GM18858 (cell line): Measurements from ENCODE around the gene XYLT2.
A peak's percentile ranks its signal among the peaks of the same experiment; 100 is the strongest.
"Not testable (repeated sequence)": the region's sequence is repeated elsewhere in the genome, so short reads cannot be mapped to it uniquely, and the experiment has no call there.

ENCODE experiments used
- ATAC-seq: cut with Tn5 transposase; IDR thresholded peaks from one replicate; pipeline ENCODE4 v1.9.1; 2021; ENCODE audit not compliant: unreplicated experiment

XYLT2 gene

DNA sequence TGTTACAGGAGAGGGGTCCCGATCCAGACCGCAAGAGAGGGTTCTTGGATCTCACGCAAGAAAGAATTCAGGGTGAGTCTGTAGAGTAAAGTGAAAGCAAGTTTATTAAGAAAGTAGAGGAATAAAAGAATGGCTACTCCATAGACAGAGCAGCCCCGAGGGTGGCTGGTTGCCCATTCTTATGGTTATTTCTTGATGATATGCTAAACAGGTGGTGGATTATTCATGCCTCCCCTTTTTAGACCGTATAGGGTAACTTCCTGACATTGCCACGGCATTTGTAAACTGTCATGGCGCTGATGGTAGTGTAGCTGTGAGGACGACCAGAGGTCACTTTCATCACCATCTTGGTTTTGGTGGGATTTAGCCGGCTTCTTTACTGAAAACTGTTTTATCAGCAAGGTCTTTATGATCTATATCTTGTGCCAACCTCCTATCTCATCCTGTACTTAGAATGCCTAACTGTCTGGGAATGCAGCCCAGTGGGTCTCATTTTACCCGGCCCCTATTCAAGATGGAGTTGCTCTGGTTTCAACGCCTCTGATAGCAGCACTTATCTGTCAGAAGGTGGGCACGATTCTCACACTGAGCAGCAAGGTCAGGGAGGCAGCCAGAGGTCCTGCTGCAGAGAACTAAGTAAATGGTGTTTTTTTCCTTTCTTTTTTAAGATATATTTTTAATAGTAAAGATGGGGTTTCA, 26.5 kb upstream of the XYLT2 start:
- ATAC-seq: no peak

DNA sequence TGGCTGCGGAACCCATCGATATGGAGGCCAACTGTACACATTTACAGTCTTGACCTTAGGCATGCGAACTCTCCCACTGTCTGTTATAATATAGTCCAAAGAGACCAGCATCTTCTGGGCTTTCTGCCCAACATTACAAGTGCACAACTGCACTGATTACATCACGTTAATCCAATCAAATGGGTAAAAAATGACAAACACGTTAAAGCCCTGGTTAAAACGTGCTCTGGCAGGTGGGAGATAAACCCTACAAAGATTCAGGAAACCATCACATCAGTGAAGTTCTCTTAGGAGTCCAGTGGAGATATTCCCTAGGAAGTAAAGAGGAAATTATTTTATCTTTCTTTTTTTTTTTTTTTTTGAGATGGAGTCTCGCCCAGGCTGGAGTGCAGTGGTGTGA, 23.7 kb upstream of the XYLT2 start:
- ATAC-seq: no peak

DNA sequence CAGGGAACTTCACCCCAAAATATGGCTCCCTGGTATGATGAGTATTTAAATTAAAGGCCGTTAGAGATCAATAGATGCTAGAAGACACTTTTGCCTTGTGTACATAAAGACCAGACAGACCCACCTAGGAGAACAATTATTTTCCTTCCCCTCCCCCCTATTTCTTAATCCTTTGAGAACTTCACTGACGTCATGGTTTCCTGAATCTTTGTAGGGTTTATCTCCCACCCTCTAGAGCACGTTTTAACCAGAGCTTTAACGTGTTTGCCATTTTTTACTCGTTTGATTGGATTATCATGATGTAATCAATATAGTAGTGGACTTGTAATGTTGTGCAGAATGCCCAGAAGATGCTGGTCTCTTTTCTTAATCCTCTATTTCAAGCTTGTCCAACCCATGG, 22.9 kb upstream of the XYLT2 start:
- ATAC-seq: no peak

DNA sequence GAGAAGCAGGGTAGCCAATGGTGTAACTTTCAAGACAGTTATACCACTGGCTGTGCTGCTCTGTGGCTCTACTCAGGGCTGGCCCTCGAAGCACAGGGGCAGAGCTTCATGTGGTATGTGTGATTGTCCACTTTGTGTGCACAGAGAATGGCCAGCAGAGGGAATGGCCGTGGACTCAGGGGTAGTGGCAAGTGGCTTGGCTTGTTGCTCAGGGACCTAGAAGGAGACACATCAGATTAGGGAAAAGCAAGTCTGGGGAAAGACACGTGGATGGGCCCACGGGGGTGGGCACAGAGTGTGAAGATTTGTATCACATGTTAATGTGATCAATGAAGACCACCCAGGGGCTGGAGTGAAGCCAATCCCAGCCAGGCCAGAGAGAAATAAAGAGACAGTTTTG, 20.0 kb upstream of the XYLT2 start:
- no peak for ATAC-seq

DNA sequence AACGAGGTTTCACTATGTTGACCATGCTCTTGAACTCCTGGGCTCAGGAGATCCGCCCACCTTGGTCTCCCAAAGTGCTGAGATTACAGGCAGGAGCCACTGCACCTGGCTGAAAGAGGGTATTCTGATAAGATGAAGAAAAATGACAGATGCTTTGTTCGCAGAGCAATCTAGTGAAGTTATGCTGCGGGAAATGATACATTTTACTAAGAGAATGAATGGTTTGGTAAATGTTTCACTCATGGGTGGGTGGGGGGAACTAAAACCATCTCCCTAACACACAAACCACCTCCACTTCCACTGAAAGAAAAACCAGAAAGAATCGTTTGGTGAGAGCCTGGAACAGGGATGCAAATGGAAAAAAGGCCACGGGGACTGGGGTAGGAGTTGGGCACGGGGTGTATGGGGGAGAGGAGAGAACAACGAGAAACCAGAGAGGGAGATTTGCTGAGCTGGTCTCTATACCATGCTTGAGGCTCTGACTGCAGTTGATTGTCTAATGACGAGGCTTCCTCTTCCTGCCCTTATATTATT, 19.0 kb upstream of the XYLT2 start:
- no peak for ATAC-seq

DNA sequence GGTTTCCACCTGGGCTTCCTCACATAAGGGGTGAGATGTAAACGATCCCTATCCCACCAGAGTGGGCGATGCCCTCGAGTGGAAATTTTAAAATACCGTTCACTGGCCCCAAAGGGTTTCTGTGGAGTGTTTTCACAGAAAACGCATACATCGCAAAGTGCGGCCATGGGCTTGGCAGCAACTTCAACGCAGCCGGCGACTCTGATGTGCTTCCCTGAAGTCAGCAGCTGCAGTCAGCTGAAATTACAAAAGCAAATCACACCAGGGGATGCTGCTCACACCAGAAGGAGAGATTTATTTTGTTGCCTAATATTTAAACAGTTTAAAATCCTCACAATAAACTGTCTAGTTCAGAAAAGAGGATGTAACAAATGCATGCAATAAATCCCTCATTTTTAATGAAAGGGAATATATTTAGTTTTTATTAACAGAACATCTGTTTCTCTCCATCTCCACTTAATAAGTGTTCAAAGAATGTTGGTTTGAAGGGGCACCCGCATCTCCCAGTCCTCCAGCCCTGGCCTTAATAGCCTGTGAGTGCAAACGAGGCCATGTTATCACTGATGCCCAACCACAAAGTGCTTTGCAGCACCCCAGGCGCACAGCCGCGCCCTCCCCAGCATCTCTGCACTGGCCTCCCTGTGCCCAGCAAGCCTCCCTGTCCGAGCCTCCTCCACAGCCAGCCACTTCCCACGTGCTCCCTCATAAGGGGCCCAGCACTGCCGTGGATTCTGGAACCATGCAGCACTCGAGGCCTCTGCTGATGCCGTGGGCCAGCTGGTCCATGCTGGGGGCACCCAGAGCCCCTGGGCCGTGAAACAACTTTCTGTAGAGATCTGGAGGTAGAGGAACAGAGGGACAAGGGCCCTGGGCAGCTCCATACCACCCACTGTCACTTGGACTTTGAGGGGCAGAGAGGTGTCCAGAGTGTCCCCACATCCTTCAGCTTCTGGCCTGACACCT, 17.3 kb upstream of the XYLT2 start:
- ATAC-seq: no peak

DNA sequence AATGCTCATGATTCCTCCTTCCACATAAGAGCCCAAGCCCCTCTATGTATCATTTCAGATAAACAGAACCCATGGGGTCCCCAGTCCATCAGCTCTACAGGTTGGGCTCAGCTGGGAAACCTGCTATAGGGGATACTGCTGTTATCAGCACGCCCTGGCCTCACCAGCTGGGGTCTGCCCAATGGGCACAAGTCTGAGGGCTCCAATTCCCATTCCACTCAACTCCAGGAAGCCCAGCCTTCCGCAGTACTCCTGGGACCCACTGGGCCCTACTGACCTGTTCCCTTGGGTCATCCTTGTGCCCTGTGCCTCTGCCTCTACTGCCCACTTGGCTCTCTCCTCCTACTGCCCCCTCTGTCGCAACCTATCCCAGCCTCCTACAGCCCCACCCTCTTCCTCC, 16.2 kb upstream of the XYLT2 start:
- no peak for ATAC-seq

DNA sequence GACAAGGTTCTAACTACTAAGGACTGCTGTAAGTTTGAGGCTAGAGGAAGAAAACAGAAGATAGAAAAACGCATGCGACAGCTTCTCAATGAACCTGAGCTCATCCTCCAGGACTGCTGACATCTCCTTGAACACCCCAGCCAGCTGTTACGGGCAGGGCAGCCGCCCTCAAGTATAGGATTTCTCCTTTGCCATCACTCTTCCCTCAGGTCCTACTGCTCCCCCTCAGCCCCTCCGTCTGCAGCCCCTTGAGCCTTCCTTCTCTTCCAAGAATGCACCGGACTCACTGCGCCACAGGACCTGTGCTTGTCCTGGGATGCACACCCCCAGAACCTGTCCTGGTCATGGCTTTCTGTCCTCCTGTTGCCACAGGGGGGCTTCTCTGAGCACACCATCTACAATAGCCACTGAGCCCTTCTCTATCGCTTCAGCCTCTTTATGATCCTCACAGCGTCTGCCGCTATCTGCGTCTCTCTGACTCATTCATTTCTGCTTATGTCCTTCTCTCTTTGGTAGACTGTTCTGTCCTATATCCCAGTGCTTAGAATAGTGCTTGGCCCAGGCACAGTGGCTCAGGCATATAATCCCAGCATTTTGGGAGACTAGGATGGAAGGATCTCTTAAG, 15.7 kb upstream of the XYLT2 start:
- no peak for ATAC-seq

DNA sequence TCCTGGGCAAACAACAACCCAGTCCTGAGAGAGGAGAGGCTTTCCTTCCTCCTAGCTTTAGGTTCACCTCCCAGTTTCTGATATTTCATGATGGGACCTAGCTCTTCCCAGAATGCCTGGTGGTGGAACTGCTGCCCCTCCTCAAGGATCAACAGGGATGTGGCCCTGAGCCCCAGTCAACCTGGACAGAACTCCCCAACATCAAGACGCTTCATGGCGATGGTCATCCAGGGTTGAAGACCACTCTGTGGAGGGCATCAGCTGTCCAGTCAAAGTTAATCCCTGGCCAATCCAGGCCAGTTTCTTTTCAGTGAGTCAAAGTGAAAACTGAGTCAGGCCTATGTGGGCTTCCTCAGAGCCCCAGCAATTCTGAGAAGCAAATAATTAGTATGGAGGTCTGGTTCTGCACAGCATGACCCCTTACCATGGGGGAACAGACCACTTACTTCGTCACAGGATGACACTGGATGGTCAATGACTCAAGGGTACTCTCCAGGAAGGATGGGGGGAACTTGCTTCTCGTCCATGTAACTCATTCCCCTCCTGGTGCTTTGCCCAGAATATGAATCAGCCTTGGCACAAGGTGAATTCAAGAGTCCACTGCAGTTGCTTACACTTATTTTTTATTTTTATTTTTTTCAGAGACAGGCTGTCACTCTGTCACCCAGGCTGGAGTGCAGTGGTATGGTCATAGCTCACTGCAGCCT, 14.7 kb upstream of the XYLT2 start:
- no peak for ATAC-seq

DNA sequence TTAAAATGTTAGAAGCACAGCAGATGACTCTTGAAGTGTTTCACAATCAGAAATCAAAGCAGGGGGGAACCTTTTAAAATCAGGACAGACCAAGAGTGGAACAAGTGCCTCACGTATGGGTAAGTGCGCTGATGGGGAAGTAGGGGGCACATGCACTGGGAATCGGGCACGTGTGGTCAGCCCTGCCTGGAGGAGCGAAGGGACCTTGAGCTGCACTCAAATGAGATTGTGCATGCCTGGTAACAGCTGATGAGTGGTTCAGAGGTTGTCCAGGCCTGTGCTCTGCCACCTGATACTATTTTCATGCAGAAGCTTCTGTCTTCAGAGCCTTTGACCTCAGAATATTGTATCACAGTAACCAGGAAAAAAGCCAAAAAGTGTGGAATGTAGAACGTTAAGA, 13.7 kb upstream of the XYLT2 start:
- ATAC-seq: no peak

DNA sequence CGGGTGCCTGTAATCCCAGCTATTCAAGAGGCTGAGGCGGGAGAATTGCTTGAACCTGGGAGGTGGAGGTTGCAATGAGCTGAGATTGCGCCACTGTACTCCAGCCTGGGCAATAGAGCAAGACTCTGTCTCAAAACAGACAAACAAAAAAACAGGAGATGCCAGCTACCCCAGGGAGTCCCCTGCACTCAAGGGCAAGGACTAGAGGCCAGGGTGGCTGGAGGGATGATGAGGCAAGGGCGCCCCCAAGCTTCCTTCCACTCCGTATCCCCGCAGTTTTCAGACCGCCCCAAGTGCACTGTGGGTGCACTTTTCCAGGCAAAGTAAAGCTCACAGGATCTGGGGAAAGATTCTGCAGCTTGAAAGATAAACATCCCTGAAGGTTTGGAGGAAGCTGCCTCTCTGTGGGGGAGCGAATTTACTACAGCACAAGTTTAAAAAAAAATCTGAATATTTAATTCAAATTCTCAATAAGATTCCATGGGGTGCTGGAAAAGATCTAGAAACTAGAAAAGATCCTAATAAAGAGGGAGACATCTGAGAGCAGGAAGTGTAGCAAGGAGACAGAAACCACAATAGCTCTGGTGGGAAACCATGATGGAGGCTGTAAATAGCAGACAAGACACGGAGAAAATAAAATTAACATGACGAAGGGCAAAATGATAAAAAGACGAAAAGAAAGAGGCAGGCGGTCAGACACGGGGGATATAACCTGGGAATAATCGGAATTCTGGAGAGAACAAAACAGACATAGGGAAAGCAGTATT, 12.5 kb upstream of the XYLT2 start:
- ATAC-seq: not testable (repeated sequence)

DNA sequence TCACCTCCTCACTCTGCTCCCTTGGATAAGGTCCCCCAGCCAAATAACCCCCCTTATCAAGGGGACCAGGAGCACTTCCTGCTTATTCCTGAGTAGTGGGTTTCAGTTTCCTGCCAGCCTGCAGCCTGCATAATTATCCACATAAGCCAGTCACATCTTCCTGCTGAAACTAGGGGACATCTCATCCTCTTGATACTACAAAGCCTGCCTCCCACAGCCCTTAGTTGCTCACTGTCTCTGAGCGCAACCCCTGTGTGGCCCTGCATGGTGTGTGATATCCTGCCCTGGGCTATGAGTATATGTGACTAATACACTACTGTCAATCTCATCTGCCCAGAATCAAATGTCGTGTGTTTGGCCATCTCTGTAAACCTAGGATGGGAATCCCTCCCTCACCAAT, 8.0 kb upstream of the XYLT2 start:
- ATAC-seq: no peak

DNA sequence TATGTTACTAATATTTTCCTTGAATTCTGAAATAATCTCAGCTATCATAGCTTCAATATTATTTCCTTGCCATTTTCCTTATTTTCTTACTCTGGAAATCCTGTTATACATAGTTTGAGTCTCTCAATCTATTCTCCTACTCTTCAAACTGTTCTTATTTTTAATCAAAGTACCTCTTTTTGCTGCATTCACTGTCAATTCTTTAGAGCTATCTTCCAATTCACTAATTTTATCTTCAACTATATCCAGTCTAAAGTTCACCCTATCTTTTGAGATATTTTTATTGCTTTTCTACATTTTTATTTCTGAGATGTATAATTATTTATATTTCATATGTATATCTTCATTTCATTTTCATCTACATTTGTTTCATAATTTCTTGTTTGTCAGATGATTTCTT, 7.3 kb upstream of the XYLT2 start:
- ATAC-seq: no peak

DNA sequence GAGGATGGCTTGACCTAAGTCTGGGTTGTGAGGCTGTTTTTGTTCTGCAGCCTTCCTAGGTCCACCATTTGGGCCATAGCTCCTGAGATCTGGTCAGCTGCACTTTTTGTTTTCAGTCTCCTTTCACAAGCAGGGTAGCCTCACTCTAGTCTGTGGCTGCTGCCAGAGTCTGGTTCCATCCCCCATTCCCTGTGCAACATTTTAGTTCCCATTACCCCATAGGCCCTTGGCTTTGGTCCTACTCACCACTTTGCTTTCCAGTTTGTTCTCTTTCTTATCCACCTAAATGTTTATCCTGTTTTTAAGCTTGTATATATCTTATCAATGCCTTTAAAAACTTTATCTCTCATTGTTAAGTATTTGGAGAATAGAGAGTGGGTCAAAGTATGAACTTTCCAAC, 6.5 kb upstream of the XYLT2 start:
- ATAC-seq: no peak

DNA sequence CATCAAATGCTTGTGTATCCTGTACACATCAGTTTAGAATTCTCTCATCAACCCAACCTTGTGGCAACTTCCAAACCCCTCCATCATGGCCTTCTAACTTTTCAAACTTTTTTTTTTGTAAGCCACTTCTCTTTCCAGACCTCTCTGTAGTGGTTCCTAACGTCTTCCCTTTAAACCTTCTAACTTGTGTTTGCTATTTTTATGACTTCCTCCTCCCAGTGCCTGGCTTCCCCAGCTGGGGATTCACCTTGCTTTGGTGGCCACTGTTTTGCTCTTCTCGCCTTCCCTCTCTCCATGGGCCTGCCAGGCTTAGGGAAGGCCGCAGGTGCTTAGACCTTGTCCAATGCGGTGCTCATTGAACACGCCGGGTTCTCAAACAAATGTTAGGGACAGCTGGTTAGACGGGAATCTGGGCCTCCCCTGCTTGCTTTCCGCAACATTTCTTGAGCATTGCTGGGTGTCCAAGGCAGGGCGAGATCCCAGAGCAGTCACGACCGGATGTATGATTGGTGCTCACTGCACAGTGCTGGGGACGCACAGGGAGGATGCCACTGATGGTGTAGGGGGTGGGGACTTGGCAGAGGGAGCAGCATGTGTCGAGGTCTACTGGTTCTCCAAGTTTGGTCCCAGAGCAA, 1.1 kb upstream of the XYLT2 start:
- no peak for ATAC-seq

DNA sequence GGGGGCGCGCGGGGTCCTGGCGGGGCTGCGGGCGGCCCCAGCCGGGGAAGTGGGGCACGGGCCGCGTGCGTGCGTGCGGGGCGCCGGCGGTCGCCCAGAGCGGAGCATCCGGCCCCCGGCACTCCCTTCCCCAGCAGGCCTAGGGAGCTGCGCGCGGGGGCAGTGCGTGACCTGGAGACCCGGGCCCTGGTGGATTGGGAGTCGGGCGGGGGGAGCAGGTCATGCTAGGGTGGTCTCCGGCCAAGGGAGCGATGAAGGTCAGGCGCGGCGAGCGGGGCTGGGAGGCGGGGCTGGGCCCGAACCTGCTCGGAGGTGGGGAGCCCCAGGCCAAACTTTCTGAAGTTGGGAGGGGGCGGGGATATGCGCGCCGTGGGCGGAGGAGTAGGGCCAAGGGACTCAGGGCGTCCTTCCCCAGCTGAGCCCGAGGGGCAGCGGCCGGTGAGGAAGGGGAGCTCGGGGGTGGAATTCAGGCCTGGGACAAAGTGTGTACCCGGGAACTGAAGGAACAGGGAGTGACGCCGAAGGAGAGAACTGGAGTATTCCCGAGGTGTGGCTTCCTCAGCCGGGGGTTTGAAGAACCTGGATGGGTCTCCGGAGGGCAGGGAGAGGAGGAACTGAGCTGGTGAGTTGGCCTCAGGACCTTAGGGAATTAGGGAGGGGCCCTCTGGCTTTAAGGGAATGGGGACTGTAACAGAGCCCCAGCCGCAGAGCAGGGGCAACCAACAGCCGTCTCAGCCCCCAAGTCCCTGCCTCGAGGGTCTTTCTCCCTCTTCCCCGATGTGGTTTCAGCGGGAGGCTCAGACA, 589 bp downstream of the XYLT2 start:
- ATAC-seq: peak; percentile 30

DNA sequence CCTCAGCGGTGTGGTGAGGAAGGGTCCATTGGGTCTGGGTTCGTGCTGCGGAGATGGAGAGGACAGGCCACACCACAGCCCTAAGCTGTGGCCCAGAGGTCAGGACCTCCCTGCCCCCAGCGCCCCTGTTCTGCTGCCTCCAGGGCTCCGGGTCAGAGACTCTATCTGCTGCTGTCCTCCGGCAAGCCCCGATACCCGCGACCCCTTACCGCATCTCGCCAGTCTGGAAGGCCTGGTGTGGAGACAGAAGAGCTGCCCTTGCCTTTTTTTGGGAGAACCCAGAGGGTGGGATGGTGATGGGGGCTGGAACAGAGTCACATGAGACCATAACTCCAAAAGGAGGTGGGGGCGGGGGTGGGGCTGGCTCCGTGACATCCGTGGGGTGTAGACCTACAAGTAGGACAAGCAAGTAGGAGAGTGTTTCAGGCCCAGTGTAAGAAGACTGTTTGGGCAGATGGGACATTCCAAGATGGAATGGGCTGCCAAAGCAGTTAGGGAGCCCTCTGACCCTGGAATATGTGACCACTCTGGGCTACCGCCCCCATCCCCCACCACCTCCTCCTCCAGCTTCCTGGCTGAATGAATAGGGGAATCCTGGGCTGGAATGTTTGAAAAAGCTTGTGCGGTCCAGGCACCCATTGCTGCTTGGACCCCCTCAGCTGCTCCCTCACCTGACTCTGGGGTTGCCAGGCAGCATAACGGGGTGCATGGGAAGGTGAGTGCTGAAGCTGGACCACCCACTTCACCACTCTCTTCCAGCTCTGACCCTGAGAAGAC, 1.4 kb downstream of the XYLT2 start:
- no peak for ATAC-seq

DNA sequence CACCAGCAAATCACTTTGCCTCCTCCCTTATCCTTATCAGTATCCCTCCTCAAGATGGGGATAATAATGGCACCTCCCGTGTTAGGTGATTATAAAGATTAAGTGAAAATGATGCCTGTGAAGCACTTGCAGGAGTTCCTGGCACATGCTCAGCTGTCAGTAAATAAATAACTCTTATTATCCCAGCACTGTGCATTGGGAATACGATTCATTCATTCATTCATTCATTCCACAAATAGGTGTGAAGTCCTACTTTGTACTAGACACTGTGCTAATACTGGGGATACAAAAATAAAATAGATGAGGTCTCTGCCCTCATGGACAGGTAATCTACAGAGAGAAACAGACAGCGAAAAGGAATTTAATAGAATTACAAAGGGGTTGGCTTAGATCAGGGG, 2.0 kb downstream of the XYLT2 start:
- no peak for ATAC-seq
